Tibial artery (tissue), 4 donors: ENCODE measurements around the gene SAAL1.

Experiments
- DNase-seq, 2 donors: peaks; one replicate each; pipeline ENCODE4 v3.0.0-alpha.2; 2019
- H3K27ac ChIP-seq, 2 donors: fragments of 200-600 bp; sonication (generic) in 1 of 2; 1 replicate in 1 of 2; 2 replicates in 1 of 2; pipeline ENCODE4 v1.5.1; 2018 to 2019; ENCODE audit warnings: mild to moderate bottlenecking in 1 of 2
- H3K27me3 ChIP-seq, 2 donors: fragments of 200-600 bp; sonication (generic) in 1 of 2; one replicate each; pipeline versions ENCODE4 v1.5.1 to v1.6.0; 2016 to 2019
- H3K36me3 ChIP-seq, 3 donors: fragments of 200-600 bp; sonication (generic) in 2 of 3; one replicate each; pipeline ENCODE4 v1.5.1; 2016 to 2019; ENCODE audit warnings: mild to moderate bottlenecking in 2 of 3
- H3K4me1 ChIP-seq, 4 donors: fragments of 200-600 bp; sonication (generic) in 2 of 4; 1 replicate in 3 of 4; 2 replicates in 1 of 4; pipeline ENCODE4 v1.5.1; 2016 to 2019
- H3K4me3 ChIP-seq, 2 donors: fragments of 200-600 bp; sonication (generic) in 1 of 2; 1 replicate in 1 of 2; 2 replicates in 1 of 2; pipeline ENCODE4 v1.5.1; 2018 to 2019; ENCODE audit warnings: mild to moderate bottlenecking in 2 of 2
- H3K9me3 ChIP-seq, 3 donors: fragments of 200-600 bp; sonication (generic) in 1 of 3; one replicate each; pipeline ENCODE4 v1.5.1; 2016 to 2019
- CTCF ChIP-seq, 2 experiments: fragments of 200-600 bp in 1 of 2; fragments of 450-650 bp in 1 of 2; IDR thresholded peaks; one replicate each; pipeline ENCODE4 v1.5.1; 2017 to 2019; ENCODE audit warnings: antibody characterized with exemption in 2 of 2, mild to moderate bottlenecking in 1 of 2, moderate library complexity in 1 of 2
- intact Hi-C: fragments of 100-400 bp; cut with DNase I; formaldehyde crosslinking; loops from one replicate; pipeline ENCODE4 v1.15.0; 2023; ENCODE audit warnings: low total_unique reads

SAAL1 gene

GRCh38 chr11:18115360-18116127 is 9.7 kb upstream of the SAAL1 start:
- H3K36me3 ChIP-seq: no peaks in the 10 kb centered on the region
- peaks cover 0 to 15% of the 10 kb centered on the region in 2 donors for H3K27me3 ChIP-seq
- H3K4me1 ChIP-seq: no peaks in the 10 kb centered on the region
- DNase-seq: peak in 1 of 2 donors; percentile 32
- no peak overlapping the region for H3K27ac ChIP-seq
- intact Hi-C loops: loop anchor here (10.0 kb wide), 1 partner anchor 599 kb away; no protein-coding TSS in a partner anchor
- no peaks in the 10 kb centered on the region for H3K9me3 ChIP-seq
- peak; percentile 71 to 82 for TF ChIP-seq CTCF (IDR thresholded peaks at IDR 0.05)
- no peak overlapping the region for H3K4me3 ChIP-seq

- H3K27ac ChIP-seq: no peak overlapping the region
- H3K4me3 ChIP-seq: no peak overlapping the region
- intact Hi-C loops: loop anchor here (10.0 kb wide), 1 partner anchor 604 kb away; no protein-coding TSS in a partner anchor
- H3K27me3 ChIP-seq: peaks cover 0 to 15% of the 10 kb centered on the region in 2 donors
- no peaks in the 10 kb centered on the region for H3K9me3 ChIP-seq
- no peak for TF ChIP-seq CTCF (IDR thresholded peaks at IDR 0.05)
- H3K4me1 ChIP-seq: peaks cover 0 to 5% (median 2%) of the 10 kb centered on the region in 4 donors
- no peaks in the 10 kb centered on the region for H3K36me3 ChIP-seq
- DNase-seq: no peak
These were observed 5.1 kb upstream of the SAAL1 start for GRCh38 chr11:18111005-18111404.

- Histone ChIP-seq H3K9me3 (no peaks in the 10 kb centered on the region), H3K36me3 (peaks cover 0 to 2% (median under 1%) of the 10 kb centered on the region in 3 donors), H3K4me1 (peaks cover 0 to 19% (median 9%) of the 10 kb centered on the region in 4 donors), H3K27ac (no peak overlapping the region), H3K27me3 (peaks cover 0 to 7% of the 10 kb centered on the region in 2 donors), H3K4me3 (no peak overlapping the region)
- no peak for DNase-seq
- TF ChIP-seq CTCF (IDR thresholded peaks at IDR 0.05): no peak
- intact Hi-C loops: loop anchor here (5.0 kb wide), 1 partner anchor 96 kb away; the partner anchor contains the start of gene SERGEF
These were observed 2.4 kb upstream of the SAAL1 start for GRCh38 chr11:18108254-18108653.

- Histone ChIP-seq H3K4me3 (peak overlapping the region; percentile 91 to 98), H3K27me3 (peaks cover 0 to 3% of the 10 kb centered on the region in 2 donors), H3K9me3 (no peaks in the 10 kb centered on the region), H3K27ac (no peak overlapping the region), H3K36me3 (peaks cover 7 to 16% (median 11%) of the 10 kb centered on the region in 3 donors), H3K4me1 (peaks cover 0 to 19% (median 9%) of the 10 kb centered on the region in 4 donors)
- DNase-seq: no peak
- intact Hi-C loops: loop anchor here (5.0 kb wide), 1 partner anchor 94 kb away; the partner anchor contains the start of gene SERGEF
- no peak for TF ChIP-seq CTCF (IDR thresholded peaks at IDR 0.05)
These were observed 806 bp upstream of the SAAL1 start for GRCh38 chr11:18106688-18107087.

GRCh38 chr11:18105086-18105801 is 638 bp downstream of the SAAL1 start:
- Histone ChIP-seq H3K4me1 (peaks cover 0 to 19% (median 9%) of the 10 kb centered on the region in 4 donors), H3K4me3 (peak overlapping the region; percentile 91 to 98), H3K27me3 (no peaks in the 10 kb centered on the region), H3K27ac (peak overlapping the region; percentile 68 to 77), H3K36me3 (peaks cover 7 to 26% (median 18%) of the 10 kb centered on the region in 3 donors), H3K9me3 (no peaks in the 10 kb centered on the region)
- intact Hi-C loops: loop anchor here (5.0 kb wide), 1 partner anchor 93 kb away; the partner anchor contains the start of gene SERGEF
- DNase-seq: no peak
- TF ChIP-seq CTCF (IDR thresholded peaks at IDR 0.05): no peak
